Limb (tissue), 2 donors: Measurements from ENCODE around the gene XYLT1.

Source experiments
- DNase-seq, 2 donors: peaks; one replicate each; pipeline ENCODE4 v3.0.0-alpha.2; 2016; ENCODE audit errors: extremely low spot score in 2 of 2

The XYLT1 gene

DNA sequence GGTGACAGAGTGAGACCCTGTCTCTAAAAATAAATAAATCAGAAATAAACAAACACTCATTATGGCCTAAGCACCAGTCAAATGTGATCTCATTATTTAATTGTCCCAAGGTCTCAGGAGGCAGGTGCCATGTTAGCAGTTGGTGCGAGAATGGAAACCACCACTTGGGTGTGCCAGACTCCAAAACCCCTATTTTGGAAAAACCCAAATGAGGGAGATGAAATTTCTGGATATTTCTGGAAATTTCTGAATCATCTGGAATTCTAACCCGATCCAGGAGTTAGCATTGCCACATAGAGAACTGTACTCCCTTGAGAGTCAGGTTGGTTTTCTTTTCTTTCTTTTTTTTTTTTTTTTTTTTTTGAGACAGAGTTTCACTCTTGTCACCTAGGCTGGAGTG is 264.0 kb downstream of the XYLT1 start:
- no peak for DNase-seq

DNA sequence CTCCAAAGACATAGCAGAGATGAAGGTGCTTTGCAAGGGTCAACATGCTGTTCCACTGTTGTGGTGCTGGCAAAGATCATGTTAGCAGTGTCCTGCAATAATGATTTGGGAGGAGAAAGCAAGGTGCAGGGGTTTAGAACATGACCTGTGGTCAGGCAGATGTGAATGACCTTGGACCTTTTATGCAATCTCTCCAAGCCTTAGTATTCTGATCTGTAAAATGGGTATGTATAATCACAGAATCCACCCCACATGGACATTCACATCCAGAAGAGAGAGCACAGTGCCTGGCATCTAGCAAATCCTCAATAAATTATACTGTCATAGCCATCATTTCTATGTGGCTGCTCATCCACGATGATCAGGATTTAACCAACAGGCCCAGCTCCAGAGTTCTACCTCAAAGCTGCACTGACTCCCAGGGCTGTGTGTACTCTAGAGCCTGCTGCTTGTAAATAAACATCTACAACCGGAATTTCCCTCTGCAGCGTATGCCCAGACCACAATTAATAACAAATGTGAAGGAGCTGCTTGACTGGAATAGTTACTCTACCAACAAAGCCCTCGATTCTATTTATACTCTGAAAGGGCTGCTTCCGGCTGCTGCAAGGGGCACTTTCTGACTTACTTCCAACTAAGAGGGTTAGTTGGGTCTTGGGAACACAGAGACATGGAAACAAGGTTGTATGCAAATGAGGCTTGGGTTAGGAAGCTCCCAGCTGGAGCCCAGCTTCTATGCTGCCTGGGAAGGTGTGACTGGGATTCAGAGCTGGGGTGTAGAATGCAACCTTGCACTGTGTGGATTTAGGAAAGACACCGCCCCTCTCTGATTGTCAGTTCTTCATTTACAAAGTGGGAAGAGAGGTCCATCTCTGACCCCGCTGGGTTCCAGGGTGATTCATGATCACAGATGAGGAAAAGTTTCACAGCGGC is 265.2 kb downstream of the XYLT1 start:
- DNase-seq, result peak in 1 of 2 donors; percentile 21

DNA sequence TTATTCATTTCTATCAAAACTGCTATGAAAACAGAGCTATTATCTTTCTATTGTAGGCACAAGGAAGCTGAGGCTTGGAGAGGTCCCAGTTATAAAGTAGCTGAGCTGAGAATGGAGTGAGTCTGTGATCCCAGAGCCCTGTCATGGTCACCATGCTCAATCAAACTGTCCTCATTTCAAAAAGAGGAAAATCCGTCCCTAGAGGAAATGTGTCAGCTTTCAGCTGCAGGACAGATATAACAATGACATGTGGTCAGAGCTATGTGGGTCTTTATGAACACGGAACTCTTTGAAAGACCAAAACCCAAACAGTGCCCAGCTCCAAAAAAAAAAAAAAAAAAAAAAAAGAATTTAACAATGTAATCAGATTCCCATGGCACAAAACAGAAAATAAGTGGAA is 266.1 kb downstream of the XYLT1 start:
- DNase-seq, result no peak

DNA sequence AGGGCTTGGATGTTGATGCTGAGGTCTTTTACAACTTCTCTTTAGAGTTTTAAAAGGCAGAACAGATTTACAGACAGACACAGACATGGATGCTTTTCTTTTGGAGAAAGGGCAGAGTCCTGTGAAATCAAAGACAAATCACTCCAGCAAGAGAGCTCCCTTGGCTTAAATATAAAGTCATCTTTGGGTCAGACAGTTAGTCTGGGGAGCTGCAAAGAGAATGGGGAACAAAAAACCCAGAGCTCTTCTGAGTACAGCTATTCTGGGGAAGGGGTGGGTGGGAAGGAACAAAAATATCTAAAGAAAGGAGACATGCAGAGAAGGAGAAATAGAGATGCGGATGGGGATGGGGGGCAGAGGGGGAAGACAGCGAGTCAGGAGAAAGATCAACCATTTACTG is 266.6 kb downstream of the XYLT1 start:
- no peak for DNase-seq

DNA sequence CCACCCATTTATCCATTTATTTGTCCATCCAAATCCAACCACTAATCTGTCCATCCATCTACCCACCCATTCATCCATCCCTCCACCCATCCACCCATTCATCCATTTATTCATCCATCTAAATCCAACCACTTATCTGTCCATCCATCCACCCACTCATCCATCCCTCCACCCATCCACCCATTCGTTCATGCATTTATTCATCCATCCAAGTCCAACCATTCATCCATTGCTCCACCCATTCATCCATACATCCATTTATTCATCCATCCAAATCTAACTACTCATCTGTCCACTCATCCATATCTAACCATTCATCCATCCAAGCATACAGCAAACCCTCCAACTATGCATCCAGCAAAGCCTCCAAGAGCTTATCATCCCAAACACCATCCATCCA is 267.3 kb downstream of the XYLT1 start:
- no peak for DNase-seq

DNA sequence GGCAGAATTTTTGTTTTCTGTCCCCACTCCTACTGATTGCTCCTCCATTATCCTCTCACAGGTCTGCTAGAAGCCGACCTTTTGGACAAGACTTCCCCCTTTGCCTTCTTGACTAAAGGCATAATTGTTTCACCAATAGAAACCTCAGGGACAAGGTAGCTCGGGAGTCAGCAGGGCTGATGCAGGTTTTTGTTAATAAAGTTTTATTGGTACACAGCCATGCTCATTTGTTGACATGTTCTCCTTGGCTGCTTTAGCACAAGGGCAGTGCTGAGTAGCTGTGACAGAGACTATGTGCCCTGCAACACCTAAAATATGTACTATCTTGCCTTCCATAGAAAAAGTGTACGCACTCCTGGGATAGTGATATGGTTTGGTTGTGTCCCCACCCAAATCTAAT is 271.6 kb downstream of the XYLT1 start:
- no peak for DNase-seq

DNA sequence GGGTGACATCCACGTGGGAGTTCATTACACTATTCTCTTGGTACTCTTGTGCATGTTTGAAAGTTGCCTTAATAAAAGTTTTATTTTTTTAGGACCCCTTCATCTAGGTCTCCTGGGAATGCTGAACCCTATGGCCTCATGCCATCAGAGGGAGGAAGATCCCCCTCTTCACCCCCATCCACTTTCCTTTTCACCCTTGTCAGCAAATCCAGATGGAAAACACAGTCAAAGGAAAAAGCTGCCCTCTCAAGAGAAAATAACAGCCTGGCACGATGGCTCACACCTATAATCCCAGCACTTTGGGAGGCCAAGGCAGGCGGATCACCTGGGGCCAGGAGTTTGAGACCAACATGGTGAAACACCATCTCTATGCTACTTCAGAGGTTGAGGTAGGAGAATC is 274.2 kb downstream of the XYLT1 start:
- DNase-seq, result no peak

DNA sequence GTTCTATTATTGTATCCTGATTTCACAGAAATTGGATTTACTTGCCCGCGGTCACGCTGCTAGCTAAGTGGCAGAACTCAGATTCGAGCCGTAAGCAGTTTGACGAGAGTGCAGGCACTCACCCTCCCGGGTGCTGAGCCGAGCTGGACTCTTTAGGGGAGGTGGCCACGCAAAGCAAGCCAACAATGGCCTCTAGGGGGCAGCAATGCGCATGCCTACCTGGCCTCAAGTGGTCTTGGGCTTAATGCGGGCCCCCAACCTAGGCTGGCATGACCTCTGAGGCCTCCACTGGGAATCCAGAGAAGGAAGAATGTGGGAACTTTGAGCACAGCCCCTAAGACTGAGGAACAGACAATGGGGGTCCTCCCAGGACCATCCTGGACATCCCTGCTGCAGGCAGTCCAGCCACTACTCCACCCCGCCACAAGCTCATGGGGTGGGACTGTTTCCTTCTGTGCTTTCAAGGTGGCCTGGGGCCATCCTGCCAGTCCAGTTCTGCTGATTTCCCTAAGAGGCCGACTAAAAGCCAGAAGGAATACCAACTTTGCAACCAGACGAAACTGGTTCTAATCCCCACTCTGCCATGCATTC is 276.5 kb downstream of the XYLT1 start:
- DNase-seq, result peak in 1 of 2 donors; percentile 59

DNA sequence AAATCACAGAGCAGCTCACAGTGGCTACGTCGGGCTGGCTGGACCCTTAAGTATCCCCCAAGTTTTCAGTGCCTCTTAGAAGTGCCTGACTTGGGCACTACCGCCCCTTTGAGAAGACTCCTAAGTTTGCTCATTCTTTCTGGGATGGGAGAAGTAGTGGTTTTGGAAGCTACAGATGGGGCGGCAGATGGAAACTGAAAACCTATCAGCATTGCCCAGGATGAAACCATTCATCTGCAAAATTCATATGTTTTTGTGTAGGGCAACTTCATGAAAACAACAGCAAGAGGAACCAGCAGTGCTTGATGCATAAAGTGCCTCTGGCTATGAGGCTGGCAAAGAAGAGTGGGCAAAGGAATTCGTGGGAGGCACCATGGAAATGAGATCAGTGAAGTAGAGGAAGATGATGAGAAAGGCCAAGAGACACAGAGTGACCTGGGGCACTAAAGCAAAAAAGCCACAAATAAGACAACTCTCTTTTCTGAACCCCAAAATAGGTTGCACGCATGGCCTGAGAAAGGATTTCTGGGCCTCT is 277.1 kb downstream of the XYLT1 start:
- no peak for DNase-seq

DNA sequence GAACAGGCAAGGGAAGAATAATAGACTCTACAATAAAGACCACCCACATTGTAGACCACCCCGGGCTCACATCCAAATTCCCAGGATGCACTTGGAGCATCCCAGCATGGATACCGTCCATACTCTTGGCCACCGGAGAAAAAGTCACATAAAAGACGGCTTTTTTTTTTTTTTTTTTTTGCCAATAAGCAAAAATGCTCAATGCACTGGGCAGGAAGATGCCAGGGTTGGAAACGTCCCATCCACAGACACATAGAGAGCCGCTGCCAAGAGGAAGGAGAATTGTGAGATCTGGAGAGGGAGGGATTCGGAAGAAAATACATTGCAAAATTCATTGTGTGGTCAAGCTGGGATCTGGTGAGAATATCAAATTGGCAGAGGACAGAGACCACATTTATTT is 286.7 kb downstream of the XYLT1 start:
- no peak for DNase-seq

DNA sequence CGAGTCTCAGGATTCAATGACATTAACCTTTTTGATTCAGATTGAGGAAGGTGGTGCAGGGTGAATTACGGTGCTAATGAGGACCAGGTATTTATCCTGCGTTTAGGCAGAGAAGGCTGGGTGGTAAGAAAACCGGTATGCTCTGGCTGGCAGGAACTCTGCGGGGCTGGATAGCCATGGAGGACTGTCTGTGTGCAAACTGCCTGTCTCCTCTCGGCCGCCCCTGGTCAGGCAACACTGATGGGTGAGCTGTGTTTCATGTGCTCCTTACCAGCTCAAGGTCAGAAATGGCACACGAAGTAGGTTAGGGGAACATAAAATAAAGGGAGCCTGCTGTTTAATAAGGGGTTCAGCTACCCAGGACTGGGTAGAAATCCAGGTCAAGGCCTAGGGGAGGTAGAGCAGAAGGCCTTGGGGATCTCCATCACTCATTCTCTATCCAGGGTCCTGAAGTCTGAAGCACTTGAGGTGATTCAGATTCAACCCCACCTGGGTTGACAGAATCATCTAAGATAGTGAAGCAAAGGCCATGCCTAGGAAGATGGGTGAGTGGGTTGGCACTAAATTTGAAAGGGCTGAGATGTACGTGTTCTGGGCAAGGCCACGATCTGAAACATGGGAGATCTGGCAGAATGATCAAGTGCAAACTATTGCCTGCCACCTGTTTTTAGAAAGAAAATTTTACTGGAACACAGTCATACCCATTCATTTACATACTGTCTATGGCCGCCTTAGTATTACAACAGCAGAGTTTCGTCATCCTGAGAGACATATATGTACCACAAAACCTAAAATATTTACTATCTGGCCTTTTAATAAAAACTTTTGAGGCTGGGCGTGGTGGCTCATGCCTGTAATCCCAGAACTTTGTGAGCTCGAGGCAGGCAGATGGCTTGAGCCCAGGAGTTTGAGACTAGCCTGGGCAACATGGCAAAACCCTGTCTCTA is 292.5 kb downstream of the XYLT1 start:
- no peak for DNase-seq

DNA sequence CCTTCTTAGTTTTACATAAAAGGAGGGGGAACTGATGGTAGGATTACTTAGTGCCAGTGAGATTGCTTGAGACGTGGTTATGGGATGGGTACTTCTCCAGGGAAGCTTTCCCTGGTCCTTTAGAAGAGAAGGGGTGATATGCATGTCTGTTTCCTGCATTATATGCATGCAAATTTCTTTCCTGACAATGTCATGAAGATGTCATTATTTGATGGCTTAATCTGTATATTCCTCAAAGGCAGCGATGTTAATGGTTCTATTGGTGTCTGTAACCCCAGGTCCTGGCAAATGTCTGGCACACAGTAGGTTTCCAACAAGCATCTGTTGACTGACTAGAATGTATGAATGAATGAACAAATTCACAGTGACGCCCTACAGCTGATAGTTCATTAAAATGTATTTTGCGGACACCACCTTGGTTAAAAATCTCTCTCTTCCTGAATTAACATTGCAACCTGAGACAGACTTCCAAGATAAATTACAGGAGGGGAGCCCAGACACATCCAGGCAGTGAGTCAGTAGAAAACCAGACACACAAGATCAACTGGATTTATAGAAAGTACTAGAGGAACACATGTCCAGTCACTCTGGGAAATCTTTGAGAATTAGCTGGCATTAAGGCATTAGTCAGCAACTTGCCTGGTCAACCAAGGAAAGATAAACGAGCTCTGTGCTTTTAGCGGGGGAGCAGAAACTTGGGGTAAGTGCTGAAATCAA is 293.4 kb downstream of the XYLT1 start:
- DNase-seq, result no peak

DNA sequence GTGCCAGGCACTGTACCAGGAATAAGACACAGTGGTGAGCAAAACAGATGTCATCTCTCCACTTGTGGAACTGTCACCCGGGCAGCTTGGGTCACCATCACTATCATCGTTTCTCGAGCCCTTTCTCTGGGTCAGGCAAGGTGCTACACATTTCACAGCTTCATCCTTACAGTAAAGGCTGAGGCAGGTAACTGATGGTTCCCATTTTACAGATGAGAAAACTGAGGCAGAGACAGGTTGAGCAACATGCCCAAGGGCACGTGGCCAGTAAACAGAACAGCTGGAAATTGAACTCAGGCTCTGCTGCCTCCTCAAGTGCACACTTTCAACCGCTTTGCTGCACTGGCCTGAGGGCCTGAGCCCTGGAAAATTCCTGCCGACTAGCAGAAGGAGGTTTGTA is 294.6 kb downstream of the XYLT1 start:
- no peak for DNase-seq

DNA sequence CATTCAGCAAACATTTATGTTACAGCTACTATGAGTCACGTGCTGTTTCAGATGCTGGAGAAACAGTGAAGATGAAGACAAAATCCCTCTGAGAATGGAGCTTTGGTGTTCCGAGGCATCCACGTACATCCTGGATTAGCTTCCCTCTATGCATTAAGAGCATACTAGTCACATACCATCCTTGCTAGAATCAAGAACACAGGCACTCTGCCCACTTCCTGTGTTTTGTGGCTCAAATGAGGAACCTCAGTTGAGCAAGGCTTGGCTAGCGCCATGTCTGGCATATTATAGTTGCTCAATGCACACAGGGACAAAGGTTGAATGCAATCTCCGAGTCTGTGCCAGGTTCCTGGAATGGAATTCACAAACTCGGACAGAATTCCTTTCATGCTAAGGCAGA is 297.5 kb downstream of the XYLT1 start:
- no peak for DNase-seq

DNA sequence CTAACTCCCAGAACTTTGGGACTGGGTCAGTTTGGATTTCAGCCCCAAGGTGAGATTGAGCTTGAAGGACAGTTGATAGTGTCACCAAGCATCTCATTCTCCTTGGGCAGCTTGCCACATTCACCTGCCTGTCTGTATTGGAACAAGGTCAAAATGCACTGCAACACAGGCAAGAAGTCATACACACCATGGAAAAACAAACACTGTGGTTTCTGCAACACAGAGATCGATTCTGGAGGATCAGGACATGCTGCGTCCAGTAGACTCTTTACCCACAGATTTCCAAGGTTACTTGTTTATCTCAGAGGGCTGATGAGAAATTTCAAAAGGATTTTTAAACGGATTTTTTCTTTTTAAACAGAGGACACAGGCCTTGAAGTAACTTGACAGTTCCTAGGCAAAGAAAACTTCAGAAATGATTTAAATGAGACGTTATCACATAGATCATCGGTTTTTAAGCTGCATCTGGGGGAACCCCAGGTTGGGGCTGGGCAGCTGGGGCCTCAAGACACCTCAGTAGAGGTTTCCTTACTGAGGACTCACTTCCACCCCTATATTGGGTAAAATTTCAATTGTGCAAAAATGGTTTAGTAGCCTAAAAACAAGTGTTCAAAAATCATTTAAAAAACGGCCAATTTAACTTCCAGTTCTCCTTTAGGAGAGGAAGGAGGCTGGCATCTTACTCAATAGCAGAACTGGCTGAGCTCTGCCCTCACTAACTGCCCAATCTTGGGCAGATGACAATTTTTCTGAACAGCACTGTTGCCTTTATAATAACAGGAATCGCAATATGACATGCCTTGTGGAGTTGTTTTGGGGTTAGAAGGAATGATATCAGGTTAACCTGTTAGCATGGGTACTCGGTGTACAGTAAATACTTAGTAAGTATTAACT is 299.3 kb downstream of the XYLT1 start:
- DNase-seq, result no peak

DNA sequence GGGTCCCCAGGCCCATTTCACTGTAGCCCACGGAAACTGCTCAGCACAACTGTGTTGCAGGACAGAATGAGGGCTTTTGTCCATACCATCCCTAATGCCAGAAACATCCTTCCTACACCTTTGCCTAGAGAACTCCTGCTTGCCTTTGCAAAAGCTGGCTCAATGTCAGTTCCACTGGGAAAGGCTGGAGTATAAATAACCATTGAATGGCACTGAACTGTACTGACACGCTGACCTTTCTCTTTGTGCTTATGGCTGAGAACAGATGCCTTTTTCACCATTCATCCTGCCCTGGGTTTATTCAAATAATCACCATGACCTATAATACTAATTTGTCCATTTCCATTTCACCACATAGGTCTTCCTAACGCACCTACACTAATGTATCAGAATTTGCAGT is 300.3 kb downstream of the XYLT1 start:
- DNase-seq, result no peak

DNA sequence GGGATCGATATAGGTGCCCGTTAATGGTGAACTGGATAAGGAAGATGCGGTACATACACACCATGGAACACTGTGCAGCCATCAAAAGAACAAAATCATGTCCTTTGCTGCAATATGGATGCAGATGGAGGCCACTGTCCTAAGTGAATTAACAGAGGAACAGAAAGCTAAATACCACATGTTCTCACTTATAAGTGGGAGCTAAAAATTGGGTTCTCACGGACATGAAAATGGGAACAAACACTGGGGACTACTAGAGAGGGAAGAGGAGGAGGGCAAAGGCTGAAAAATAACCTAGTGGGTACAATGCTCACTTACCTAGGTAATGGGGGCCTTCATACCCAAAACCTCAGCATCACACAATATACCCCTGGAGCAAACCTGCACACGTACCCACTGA is 302.6 kb downstream of the XYLT1 start:
- no peak for DNase-seq

DNA sequence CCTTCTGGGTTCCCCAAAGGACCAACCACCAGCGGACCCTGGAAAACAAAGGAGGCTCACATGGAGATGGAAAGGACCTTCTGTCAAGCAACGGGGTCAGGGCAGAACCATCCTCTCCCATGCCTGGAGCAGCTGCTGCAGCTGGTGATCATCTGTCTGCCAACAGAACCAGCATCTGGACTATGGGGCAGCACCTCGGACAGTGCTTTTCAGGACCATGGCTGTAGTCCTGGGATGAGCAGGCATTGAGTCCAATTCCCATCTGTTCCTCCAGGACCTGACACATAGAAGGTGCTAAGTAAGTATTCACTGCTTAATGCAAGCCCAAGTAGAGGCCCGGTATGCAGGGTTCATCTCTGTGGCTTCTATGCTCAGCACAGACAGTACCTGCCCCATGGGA is 304.7 kb downstream of the XYLT1 start:
- no peak for DNase-seq

DNA sequence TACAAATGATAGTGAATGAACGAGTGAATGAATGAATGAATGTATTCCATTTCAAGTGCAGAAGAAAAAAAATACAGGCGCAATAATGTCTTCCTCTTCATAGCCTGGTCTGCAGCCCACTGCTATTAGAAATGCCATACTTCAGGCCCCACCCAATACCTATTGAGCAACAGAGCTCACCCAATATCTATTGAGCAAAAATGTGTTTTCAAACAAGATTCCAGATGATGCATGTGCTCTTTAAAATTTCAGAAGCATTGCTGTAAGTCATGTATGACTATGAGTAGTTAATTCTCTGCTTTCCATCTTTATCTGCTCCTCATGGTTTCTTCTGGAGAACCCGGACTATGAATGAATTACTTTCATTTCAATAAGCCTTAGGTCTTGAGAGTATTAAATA is 308.2 kb downstream of the XYLT1 start:
- DNase-seq, result no peak

DNA sequence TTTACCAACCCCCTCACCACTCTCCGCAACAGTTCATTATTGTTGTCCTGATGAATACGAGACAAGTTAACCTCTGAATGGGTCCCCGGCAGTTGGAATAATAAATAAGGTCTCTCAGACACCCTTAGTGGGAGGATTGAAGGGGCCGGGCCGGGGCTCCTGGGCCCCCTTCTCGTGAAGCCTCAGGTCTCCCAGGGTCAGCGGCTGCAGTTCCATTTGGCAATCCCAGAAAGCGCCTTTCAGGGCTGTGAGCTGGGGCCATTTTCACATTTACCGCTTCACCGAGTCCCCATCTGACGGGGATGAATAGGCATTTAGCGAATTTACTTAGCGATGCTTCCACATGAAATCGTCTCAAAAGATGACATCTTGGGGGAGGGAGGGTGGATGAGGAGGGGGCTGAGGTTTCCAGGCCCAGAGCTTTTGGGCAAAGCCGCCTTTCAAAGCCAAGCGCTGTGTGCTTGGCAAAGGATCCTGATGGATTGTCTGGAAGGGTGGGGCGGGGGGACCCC is 309.8 kb downstream of the XYLT1 start:
- peak in 1 of 2 donors; percentile 49 for DNase-seq
